OCI-LY1 (cell line): ENCODE measurements around the gene APOD.
"Not testable (repeated sequence)": the region's sequence is repeated elsewhere in the genome, so short reads cannot be mapped to it uniquely, and the experiment has no call there.

Source experiments
- H2AFZ ChIP-seq: fragments of 200-600 bp; sonication (generic), shearing (Covaris generic); 2 replicates; pipeline ENCODE4 v1.6.0; 2014; ENCODE audit warnings: antibody characterized with exemption, mild to moderate bottlenecking, low read length
- H3F3A ChIP-seq: fragments of 200-600 bp; sonication (generic), shearing (Covaris generic); 2 replicates; pipeline ENCODE4 v1.6.0; 2014; ENCODE audit warnings: mild to moderate bottlenecking, antibody characterized with exemption, low read length, moderate library complexity; ENCODE audit not compliant: insufficient read depth
- H3K27ac ChIP-seq: fragments of 200-600 bp; sonication (generic); 2 replicates; pipeline ENCODE4 v1.5.1; 2014; ENCODE audit warnings: low read length, mixed run types, mild to moderate bottlenecking, low read depth; ENCODE audit not compliant: poor library complexity, severe bottlenecking
- H3K27me3 ChIP-seq: fragments of 200-600 bp; sonication (generic); 2 replicates; pipeline ENCODE4 v1.6.0; 2014; ENCODE audit warnings: antibody characterized with exemption, mild to moderate bottlenecking, low read length, moderate library complexity; ENCODE audit not compliant: insufficient read depth
- H3K36me3 ChIP-seq: fragments of 200-600 bp; sonication (generic); 2 replicates; pipeline ENCODE4 v1.6.1; 2014; ENCODE audit warnings: mild to moderate bottlenecking, antibody characterized with exemption, low read length, moderate library complexity, mixed read lengths; ENCODE audit not compliant: insufficient read depth
- H3K4me1 ChIP-seq: fragments of 200-600 bp; sonication (generic); 2 replicates; pipeline ENCODE4 v1.5.1; 2014; ENCODE audit warnings: mild to moderate bottlenecking, low read length, moderate library complexity; ENCODE audit not compliant: insufficient read depth, severe bottlenecking
- H3K4me2 ChIP-seq: fragments of 200-600 bp; sonication (generic), shearing (Covaris generic); 2 replicates; pipeline ENCODE4 v1.6.1; 2014; ENCODE audit warnings: low read length
- H3K4me3 ChIP-seq: fragments of 200-600 bp; sonication (generic); 2 replicates; pipeline ENCODE4 v1.5.1; 2014; ENCODE audit warnings: low read length, low read depth, mild to moderate bottlenecking, mixed read lengths; ENCODE audit not compliant: poor library complexity, severe bottlenecking
- H3K79me2 ChIP-seq: fragments of 200-600 bp; shearing (Covaris generic); 2 replicates; pipeline ENCODE4 v1.6.1; 2016; ENCODE audit warnings: mixed run types, low read length, mixed read lengths; ENCODE audit not compliant: insufficient read depth
- H3K9ac ChIP-seq: fragments of 200-600 bp; sonication (generic), shearing (Covaris generic); 2 replicates; pipeline ENCODE4 v1.6.1; 2014; ENCODE audit warnings: mild to moderate bottlenecking, low read length, mixed read lengths
- H3K9me2 ChIP-seq: fragments of 200-600 bp; sonication (generic), shearing (Covaris generic); 2 replicates; pipeline ENCODE4 v1.6.1; 2014; ENCODE audit warnings: low read depth, mild to moderate bottlenecking, low read length, mixed read lengths
- H3K9me3 ChIP-seq: fragments of 200-600 bp; shearing (Covaris generic); 2 replicates; pipeline ENCODE4 v1.6.1; 2014; ENCODE audit warnings: low read length, mixed read lengths
- H4K20me1 ChIP-seq: fragments of 200-600 bp; sonication (generic), shearing (Covaris generic); 2 replicates; pipeline ENCODE4 v1.6.0; 2016; ENCODE audit warnings: mild to moderate bottlenecking, low read length; ENCODE audit not compliant: insufficient read depth
- CTCF ChIP-seq: fragments of 200-600 bp; sonication (generic), shearing (Covaris generic); IDR thresholded peaks from 2 replicates; pipeline ENCODE4 v1.5.1; 2017; ENCODE audit warnings: mild to moderate bottlenecking, antibody characterized with exemption, low read length, moderate library complexity, mixed read lengths
- EZH2 ChIP-seq: fragments of 200-600 bp; sonication (generic), shearing (Covaris generic); IDR thresholded peaks from 2 replicates; pipeline ENCODE4 v1.8.0; 2017; ENCODE audit warnings: borderline replicate concordance, mixed run types, mild to moderate bottlenecking, antibody characterized with exemption, low read length, moderate library complexity, mixed read lengths

Gene APOD

GRCh38 chr3:195591852-195592251, 8.1 kb upstream of the APOD start:
- TF ChIP-seq EZH2 (no peak), CTCF (no peak)
- Histone ChIP-seq H3K36me3 (no peaks in the 10 kb centered on the region), H3K27ac (no peak overlapping the region), H3K79me2 (no peaks in the 10 kb centered on the region), H3K4me3 (no peak overlapping the region), H3K9me2 (no peaks in the 10 kb centered on the region), H3K4me1 (no peaks in the 10 kb centered on the region), H3K9ac (no peak overlapping the region), H3F3A (no peaks in the 10 kb centered on the region), H3K4me2 (no peak overlapping the region), H3K27me3 (peaks cover 12% of the 10 kb centered on the region), H2AFZ (no peak overlapping the region), H3K9me3 (no peaks in the 10 kb centered on the region), H4K20me1 (no peaks in the 10 kb centered on the region)

- Histone ChIP-seq H3K27me3 (peaks cover 12% of the 10 kb centered on the region), H3K9me2 (no peaks in the 10 kb centered on the region), H3K79me2 (no peaks in the 10 kb centered on the region), H3K27ac (no peak overlapping the region), H2AFZ (no peak overlapping the region), H3K4me1 (no peaks in the 10 kb centered on the region), H3K9ac (no peak overlapping the region), H3K4me2 (no peak overlapping the region), H3K36me3 (no peaks in the 10 kb centered on the region), H3K9me3 (no peaks in the 10 kb centered on the region), H3K4me3 (no peak overlapping the region), H4K20me1 (no peaks in the 10 kb centered on the region), H3F3A (no peaks in the 10 kb centered on the region)
- TF ChIP-seq EZH2, result no peak
- TF ChIP-seq CTCF, result no peak
These were observed 7.5 kb upstream of the APOD start for GRCh38 chr3:195591220-195591619.

GRCh38 chr3:195590381-195590780, 6.6 kb upstream of the APOD start:
- H3K4me2 ChIP-seq, H3K9me3 ChIP-seq, H3K4me1 ChIP-seq, H3K4me3 ChIP-seq, H3K36me3 ChIP-seq, H3K9me2 ChIP-seq, H2AFZ ChIP-seq, H3K9ac ChIP-seq, H3K27ac ChIP-seq, H4K20me1 ChIP-seq, H3K79me2 ChIP-seq, H3F3A ChIP-seq: not testable (repeated sequence)
- H3K27me3 ChIP-seq, result peaks cover 12% of the 10 kb centered on the region

- not testable (repeated sequence) for H4K20me1 ChIP-seq, H3K27ac ChIP-seq, H3K79me2 ChIP-seq, H3F3A ChIP-seq, H3K9ac ChIP-seq, H3K4me1 ChIP-seq, H3K9me3 ChIP-seq, H3K4me2 ChIP-seq, H3K36me3 ChIP-seq, H3K9me2 ChIP-seq, H2AFZ ChIP-seq, H3K4me3 ChIP-seq
- peaks cover 12% of the 10 kb centered on the region for H3K27me3 ChIP-seq
These were observed 6.1 kb upstream of the APOD start for GRCh38 chr3:195589796-195590195.
